ENCODE results near the gene NLRC4. TPM values are rescaled to one million over a fixed set of nuclear protein-coding genes. Genes with fewer than 3 reads are reported as not detected.
"Not testable (repeated sequence)": the region's sequence is repeated elsewhere in the genome, so short reads cannot be mapped to it uniquely, and the experiment has no call there.

NLRC4 gene, protein sequence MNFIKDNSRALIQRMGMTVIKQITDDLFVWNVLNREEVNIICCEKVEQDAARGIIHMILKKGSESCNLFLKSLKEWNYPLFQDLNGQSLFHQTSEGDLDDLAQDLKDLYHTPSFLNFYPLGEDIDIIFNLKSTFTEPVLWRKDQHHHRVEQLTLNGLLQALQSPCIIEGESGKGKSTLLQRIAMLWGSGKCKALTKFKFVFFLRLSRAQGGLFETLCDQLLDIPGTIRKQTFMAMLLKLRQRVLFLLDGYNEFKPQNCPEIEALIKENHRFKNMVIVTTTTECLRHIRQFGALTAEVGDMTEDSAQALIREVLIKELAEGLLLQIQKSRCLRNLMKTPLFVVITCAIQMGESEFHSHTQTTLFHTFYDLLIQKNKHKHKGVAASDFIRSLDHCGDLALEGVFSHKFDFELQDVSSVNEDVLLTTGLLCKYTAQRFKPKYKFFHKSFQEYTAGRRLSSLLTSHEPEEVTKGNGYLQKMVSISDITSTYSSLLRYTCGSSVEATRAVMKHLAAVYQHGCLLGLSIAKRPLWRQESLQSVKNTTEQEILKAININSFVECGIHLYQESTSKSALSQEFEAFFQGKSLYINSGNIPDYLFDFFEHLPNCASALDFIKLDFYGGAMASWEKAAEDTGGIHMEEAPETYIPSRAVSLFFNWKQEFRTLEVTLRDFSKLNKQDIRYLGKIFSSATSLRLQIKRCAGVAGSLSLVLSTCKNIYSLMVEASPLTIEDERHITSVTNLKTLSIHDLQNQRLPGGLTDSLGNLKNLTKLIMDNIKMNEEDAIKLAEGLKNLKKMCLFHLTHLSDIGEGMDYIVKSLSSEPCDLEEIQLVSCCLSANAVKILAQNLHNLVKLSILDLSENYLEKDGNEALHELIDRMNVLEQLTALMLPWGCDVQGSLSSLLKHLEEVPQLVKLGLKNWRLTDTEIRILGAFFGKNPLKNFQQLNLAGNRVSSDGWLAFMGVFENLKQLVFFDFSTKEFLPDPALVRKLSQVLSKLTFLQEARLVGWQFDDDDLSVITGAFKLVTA
- under 1 TPM; 0.22 to 0.74 TPM for total RNA-seq

DNA sequence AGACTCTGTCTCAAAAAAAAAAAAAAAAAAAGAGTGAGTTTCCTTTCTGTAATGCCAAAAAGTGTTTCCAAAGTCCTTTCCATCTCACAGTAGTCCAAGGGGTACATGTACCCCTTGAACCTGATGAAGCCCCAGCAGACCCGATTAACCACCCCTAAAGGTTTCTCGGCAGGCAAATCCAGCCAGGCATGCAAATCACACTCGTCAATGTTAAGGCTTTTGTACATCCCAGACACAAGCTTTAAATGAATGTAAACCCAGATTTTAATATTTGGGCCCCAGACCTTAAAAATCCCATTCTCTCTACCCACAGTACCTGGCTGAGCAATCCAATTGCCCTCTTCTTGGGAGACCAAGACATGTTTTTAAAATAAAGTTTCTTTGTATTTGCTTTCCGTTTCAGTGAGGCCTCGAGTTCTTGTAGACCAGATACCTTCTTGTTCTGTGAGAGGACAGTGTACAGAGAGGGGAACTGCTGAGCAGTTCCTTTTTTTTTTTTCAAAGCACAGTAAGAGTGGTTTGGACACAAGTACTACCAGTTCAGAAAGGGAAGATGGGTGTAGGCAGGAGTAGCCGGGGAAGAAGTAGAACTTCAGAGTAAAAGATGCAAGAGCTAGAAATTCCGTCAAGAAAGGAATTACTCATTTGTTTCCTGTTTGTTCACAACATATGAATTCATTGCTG, at the start of gene NLRC4:
Gene NLRC4, minus strand, starts transcription at position 465 of the 684 bp plus-strand sequence. CDS start 8,111 bp downstream, outside the sequence.
- Histone ChIP-seq H3K4me3 (no peak within 1 kb of the TSS), H3K9ac (ENCODE audit: low read depth in 2 of 2, low read length in 2 of 2) (peak within 1 kb of the TSS in 1 of 2 donors; percentile 41), H3K27me3 (no peaks in the 10 kb centered on the region), H3K27ac (no peak within 1 kb of the TSS), H3K4me1 (no peaks in the 10 kb centered on the region), H3K9me3 (no peaks in the 10 kb centered on the region), H3K36me3 (no peaks in the 10 kb centered on the region)
- TF ChIP-seq, protein P1, sequence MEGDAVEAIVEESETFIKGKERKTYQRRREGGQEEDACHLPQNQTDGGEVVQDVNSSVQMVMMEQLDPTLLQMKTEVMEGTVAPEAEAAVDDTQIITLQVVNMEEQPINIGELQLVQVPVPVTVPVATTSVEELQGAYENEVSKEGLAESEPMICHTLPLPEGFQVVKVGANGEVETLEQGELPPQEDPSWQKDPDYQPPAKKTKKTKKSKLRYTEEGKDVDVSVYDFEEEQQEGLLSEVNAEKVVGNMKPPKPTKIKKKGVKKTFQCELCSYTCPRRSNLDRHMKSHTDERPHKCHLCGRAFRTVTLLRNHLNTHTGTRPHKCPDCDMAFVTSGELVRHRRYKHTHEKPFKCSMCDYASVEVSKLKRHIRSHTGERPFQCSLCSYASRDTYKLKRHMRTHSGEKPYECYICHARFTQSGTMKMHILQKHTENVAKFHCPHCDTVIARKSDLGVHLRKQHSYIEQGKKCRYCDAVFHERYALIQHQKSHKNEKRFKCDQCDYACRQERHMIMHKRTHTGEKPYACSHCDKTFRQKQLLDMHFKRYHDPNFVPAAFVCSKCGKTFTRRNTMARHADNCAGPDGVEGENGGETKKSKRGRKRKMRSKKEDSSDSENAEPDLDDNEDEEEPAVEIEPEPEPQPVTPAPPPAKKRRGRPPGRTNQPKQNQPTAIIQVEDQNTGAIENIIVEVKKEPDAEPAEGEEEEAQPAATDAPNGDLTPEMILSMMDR (IDR thresholded peaks at IDR 0.05): no peak
- DNase-seq: no peak
- intact Hi-C loops (cut with DNase I): no loop called here

- Histone ChIP-seq H3K9ac (ENCODE audit: low read depth in 2 of 2, low read length in 2 of 2) (no peak overlapping the region), H3K4me1 (no peaks in the 10 kb centered on the region), H3K27me3 (no peaks in the 10 kb centered on the region), H3K27ac (no peak overlapping the region), H3K4me3 (no peak overlapping the region), H3K9me3 (no peaks in the 10 kb centered on the region), H3K36me3 (no peaks in the 10 kb centered on the region)
- TF ChIP-seq, protein P1 (IDR thresholded peaks at IDR 0.05): no peak
- intact Hi-C loops (cut with DNase I): no loop called here
- no peak for DNase-seq
Observed at GRCh38 chr2:32310577-32310976, 45.9 kb upstream of the NLRC4 start.

DNA sequence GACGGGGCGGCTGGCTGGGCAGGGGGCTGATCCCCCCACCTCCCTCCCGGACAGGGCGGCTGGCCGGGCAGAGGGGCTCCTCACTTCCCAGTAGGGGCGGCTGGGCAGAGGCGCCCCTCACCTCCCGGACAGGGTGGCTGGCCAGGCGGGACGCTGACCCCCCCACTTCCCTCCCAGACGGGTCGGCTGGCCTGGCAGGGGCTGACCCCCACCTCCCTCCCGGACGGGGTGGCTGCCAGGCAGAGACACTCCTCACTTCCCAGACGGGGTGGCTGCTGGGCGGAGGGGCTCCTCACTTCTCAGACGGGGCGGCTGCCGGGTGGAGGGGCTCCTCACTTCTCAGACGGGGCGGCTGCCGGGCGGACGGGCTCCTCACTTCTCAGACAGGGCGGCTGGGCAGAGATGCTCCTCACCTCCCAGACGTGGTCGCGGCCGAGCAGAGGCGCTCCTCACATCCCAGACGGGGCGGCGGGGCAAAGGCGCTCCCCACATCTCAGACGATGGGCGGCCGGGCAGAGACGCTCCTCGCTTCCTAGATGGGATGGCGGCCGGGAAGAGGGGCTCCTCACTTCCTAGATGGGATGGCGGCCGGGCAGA, 29.4 kb upstream of the NLRC4 start:
- not testable (repeated sequence) for DNase-seq

GRCh38 chr2:32293493-32293892, 28.8 kb upstream of the NLRC4 start:
- H3K4me1 ChIP-seq: not testable (repeated sequence)

More for the DNA sequence above, 29.4 kb upstream of the NLRC4 start:
- H3K4me1 ChIP-seq; H3K27ac ChIP-seq; H3K9me3 ChIP-seq; H3K4me3 ChIP-seq; H3K9ac ChIP-seq (ENCODE audit: low read depth in 2 of 2, low read length in 2 of 2); H3K27me3 ChIP-seq; intact Hi-C loops (cut with DNase I); H3K36me3 ChIP-seq: not testable (repeated sequence)

DNA sequence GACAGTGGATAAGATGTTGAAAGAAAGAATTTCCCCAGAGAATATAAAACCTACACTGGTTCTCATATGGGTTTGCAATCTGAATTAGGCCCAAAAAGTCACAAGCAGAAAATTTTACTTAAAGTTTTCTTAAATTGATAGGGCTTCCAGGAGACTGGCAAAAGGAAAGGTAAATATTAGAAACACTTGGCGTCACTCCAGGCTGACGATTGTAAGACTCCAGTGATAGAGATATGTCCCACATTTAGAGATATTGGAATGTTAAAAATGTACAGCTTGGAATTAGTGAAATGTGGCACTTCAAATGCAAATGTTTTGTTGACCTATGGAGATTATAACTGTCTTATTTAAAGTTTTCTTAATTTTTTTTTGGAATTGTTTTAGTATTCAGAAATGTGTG, 27.1 kb upstream of the NLRC4 start:
- Histone ChIP-seq H3K4me1 (peaks cover 5% of the 10 kb centered on the region), H3K4me3 (no peak overlapping the region), H3K9ac (ENCODE audit: low read depth in 2 of 2, low read length in 2 of 2) (no peak overlapping the region), H3K27me3 (no peaks in the 10 kb centered on the region), H3K36me3 (no peaks in the 10 kb centered on the region), H3K27ac (no peak overlapping the region), H3K9me3 (no peaks in the 10 kb centered on the region)
- intact Hi-C loops (cut with DNase I): no loop called here
- TF ChIP-seq, protein P1 (IDR thresholded peaks at IDR 0.05): no peak
- DNase-seq: peak; percentile 43

More at GRCh38 chr2:32293493-32293892, 28.8 kb upstream of the NLRC4 start:
- H3K27ac ChIP-seq; H3K27me3 ChIP-seq; H3K9ac ChIP-seq (ENCODE audit: low read depth in 2 of 2, low read length in 2 of 2); H3K9me3 ChIP-seq; H3K36me3 ChIP-seq; H3K4me3 ChIP-seq; DNase-seq; intact Hi-C loops (cut with DNase I): not testable (repeated sequence)

DNA sequence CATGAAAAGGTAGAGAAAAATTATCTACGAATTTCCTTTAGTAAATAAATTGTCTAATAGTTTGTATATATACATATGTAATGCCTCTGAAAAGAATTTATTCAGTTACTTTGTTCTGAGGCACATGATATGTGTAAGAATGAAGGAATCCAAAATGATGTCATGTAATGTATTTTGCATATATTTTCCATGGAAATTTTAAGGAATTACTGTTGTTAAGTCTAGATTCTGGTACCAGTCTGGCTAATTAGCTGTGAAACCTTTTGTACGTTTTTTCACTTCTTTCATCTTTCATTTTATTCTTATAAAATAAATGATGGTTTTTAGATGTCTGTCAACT, 25.3 kb upstream of the NLRC4 start:
- intact Hi-C loops (cut with DNase I): no loop called here

More for the DNA sequence above, 25.3 kb upstream of the NLRC4 start:
- TF ChIP-seq, protein P1 (IDR thresholded peaks at IDR 0.05): no peak
- Histone ChIP-seq H3K27me3 (no peaks in the 10 kb centered on the region), H3K9me3 (no peaks in the 10 kb centered on the region), H3K4me3 (no peak overlapping the region), H3K4me1 (peaks cover 5% of the 10 kb centered on the region), H3K27ac (no peak overlapping the region), H3K36me3 (no peaks in the 10 kb centered on the region), H3K9ac (ENCODE audit: low read depth in 2 of 2, low read length in 2 of 2) (no peak overlapping the region)
- DNase-seq: no peak
